IPS-NIHi7 (cell line): Measurements from ENCODE around the gene SCN1A.
"Not testable (repeated sequence)": the region's sequence is repeated elsewhere in the genome, so short reads cannot be mapped to it uniquely, and the experiment has no call there.

Experiments
- DNase-seq: peaks from one replicate; pipeline ENCODE4 v3.0.0; 2012; ENCODE audit warnings: mixed read lengths; ENCODE audit errors: extremely low spot score

SCN1A gene

GRCh38 chr2:166135152-166135848 is 7.5 kb upstream of the SCN1A start:
- DNase-seq: no peak

- no peak for DNase-seq
These were observed 6.7 kb upstream of the SCN1A start for GRCh38 chr2:166134252-166135151.

DNA sequence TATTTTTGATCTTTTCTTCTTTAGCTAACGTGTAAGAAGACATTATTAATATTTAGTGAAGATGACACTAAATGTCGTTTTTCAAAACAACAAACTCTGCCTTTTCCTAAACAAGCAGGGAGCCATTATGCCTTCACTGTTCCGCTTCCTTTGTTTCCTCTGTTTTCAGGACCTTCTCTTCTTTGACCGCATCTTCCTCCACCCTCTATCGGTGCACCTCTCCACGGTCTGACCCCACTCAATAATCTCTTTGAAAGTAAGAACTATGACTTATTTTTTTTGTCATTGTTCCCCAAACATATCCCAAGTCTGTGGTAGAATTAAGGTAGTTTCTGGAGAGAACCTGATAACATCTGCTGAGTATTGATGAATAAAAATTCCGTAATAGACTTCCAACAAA is 5.8 kb upstream of the SCN1A start:
- no peak for DNase-seq

DNA sequence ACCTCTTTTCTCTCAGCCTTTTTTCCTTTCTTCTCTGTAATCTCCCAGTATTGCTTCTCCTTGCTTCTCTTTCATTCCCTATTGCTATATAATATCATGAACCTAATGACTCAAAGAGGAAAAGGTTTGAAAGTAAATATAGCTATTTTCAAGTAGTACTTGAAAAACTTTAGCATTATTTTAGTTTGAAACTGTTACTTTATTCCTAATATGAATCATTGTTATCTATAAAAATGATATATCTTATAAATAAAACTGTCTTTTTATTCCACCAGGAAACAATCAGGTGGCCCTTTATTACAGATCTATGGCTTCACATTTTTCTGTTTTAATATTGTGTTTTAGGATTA is 311 bp upstream of the SCN1A start:
- DNase-seq: no peak

DNA sequence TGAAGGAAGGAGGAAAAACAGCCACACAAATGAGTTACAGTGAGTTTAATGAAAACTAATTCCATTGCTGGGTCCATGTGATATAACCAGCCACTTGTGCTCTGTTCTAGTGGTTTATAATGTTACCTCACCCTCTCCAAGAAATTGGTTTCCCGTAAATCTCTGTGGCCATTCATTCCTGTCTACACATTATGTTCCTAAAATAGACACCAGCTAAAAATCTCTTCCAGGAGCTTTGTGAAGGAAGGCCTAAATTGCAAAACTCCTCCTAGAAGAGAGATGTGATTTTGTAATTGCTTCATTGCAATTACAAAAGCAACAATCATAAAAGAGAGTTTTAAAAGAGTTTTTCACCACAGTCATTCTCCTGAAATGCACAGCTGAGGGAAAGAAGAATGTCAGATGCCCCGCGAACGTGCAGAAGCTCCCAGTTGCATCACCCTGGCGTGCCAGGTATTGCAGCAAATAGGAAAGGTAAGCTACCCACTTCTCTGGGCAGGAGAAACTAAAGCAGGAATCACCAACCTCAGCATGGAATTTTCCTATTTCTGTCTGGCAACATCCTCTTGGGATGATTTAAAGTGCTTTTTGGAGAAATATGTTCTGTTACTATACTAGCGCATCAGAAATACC is 1.7 kb downstream of the SCN1A start:
- no peak for DNase-seq

DNA sequence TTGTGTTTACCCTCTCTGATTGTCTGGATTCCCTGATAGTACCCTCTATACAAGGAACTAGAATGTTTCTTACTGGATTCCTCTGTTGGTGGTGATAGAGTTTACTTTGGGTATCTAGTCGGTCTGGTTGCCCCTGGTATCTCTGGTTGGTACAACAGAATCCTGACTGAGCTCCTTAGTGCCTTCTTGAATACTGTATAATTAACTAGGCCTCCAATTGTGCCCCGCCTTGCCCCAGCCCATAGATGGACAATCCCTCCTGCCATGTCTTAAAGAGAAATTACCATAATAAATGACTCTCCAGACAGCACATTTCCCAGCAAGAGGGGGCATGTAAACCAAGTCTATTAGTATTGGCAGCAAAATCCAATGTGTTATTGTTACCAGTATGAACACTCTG is 2.3 kb downstream of the SCN1A start:
- no peak for DNase-seq

DNA sequence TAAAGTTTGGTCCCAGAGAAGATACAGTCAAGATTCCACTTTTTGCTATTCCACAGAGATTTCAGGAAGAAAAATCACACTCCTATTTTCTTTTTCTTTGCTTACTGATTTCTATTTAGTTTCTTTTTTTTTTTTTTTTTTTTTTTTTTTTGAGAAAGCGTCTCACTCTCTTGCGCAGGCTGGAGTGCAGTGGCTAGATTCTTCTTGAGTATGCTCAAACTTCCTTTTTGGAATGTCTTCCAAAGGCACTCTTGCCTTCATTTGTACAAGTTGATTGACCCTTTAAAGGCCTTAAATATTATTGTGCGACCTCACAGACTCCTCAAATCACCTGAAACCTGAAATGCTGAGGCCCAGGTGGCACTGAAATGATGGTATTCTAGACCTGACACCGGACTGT is 9.6 kb downstream of the SCN1A start:
- DNase-seq: no peak

DNA sequence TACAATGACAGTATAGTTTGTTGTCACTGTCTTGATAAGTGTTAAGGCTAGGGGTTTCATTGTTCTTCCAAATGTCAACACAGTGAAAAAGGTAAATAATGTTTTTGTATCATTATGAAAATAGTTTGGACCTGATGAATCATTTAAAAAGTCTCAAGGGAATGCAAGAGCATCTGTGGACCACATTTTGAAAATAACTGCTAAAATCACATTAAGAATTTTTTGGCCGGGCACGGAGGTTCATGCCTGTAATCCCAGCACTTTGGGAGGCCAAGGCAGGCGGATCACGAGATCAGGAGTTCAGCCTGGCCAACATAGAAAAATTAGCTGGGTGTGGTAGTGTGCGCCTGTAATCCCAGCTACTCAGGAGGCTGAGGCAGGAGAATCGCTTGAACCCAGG is 10.3 kb downstream of the SCN1A start:
- no peak for DNase-seq

DNA sequence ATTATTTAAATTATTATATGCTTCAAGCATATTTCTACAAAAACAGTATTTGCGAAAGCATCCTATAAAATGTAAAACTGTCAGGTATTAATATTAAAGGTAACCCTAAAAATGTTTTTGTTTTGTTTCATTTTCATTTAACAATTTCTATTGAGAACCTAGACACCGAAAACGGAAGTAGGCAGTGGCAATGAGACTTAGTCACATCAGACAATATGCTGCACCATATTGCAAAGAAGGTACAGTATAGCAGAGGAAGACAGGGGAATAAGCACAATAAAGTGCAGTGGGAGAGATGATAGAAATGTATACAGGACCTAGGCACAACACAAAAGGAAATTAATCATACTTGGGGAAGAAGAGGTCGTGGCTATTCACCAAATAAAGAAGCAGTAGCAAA is 12.2 kb downstream of the SCN1A start:
- no peak for DNase-seq

DNA sequence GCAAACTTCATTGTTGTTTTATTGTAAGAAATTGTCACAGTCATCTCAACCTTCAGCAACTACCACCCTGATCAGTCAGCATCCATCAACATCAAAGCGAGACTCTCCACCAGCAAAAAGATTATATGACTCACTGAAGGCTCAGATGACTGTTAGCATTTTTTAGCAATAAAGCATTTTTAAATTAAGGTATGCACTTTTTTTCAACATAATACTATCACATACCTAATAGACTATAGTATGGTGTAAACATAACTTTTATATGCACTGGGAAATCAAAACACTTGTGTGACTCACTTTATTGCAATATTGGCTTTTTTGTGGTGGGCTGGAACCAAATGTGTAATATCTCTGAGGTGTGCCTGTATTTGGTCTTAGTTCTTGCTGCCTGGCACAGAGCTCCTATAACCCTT is 15.6 kb downstream of the SCN1A start:
- no peak for DNase-seq

DNA sequence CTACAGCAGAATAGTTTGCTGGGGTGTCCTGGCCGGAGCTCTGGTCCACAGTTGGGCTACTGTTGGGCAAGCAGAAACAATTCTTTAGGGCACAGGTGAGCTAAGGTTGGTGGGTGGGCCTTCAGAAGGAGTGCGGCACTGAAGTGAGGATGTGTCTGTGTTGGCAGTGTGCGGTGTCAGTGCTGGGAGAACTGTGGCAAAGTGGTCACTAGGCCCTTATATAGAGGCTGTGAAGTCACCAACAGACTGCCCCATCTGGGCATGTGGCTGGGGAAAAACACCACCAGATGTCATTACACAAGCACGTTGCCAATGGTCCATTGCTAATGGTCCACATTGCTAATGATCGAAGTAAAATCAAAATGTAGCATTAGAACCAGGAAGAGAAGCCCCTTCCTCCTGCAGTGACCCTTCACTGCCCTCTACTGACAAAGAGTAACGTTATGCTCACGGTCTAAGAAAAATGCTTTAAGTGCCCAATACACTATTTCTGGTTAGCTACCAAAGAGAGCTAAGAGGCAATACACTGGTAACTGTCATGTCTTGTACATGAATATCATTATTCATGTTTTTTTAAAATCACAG is 21.3 kb downstream of the SCN1A start:
- peak; percentile 41 for DNase-seq

DNA sequence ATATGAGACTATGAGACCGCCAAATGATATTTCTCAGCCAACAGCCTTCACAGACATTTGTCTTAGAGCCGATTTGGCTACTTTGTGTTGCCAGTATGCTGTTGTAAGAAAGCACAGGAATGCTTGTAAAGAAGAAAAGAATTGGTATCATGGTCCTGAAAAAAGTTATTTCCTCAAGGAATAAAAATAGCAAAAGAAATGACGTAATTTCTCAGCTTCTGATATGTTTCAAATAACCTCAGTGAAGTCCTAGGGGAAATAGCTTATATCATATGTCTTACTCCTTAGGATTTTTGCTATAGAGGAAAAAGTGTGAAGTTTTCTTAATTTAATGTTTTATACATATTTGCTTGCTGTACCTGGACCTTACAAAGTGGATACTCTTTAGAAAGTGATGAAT is 23.0 kb downstream of the SCN1A start:
- no peak for DNase-seq

GRCh38 chr2:166104084-166104483 is 23.7 kb downstream of the SCN1A start:
- DNase-seq: no peak

GRCh38 chr2:166103277-166103676 is 24.5 kb downstream of the SCN1A start:
- not testable (repeated sequence) for DNase-seq

- DNase-seq: no peak
These were observed 33.5 kb downstream of the SCN1A start for GRCh38 chr2:166094325-166094724.

DNA sequence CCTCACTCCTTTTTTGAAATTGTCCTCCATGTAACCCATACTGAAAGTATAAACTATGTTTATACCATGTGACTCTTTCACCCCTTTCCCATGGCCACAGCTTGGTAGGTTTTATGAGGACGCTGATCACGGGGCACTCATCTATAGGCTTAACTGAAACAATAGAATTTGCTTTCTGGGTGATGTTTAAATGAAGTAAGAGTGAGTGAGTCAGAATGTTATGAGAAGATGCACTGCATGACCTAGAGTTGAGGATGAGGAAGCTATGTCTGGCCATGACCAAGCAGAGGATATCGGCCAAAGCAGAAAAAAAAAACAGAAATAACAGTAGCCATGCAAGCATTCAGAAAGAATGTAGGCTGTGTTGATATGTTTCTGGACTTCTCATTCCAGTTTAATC is 34.9 kb downstream of the SCN1A start:
- DNase-seq: no peak

GRCh38 chr2:166091439-166091838 is 36.4 kb downstream of the SCN1A start:
- DNase-seq: peak; percentile 20

DNA sequence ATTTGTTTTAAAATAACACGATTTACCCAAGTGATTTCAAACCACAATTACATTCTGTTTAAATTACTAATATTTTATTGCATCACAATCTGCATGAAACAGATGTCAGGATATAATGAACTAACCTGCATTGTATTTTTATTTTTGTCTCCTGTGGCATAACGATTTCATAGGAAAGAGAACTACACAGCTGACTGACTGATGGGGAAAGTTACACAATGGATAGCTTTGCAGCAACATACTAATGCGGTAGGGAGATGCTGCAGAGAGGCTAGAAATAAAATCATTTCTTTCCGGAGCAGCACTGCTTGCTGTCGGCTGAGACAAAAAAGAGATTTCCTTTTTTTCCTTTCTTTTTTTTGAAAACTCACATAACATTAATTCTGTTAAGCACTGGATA is 36.9 kb downstream of the SCN1A start:
- no peak for DNase-seq

GRCh38 chr2:166090346-166090745 is 37.5 kb downstream of the SCN1A start:
- DNase-seq: no peak

GRCh38 chr2:166088634-166089033 is 39.2 kb downstream of the SCN1A start:
- DNase-seq: no peak

GRCh38 chr2:166084301-166084700 is 43.5 kb downstream of the SCN1A start:
- DNase-seq: no peak

GRCh38 chr2:166082736-166083135 is 45.1 kb downstream of the SCN1A start:
- no peak for DNase-seq
